GM13977 (cell line): ENCODE measurements around the gene NEK10.
A peak's percentile ranks its signal among the peaks of the same experiment; 100 is the strongest.

Experiments
- DNase-seq: peaks from one replicate; pipeline ENCODE4 v3.0.0; 2012; ENCODE audit warnings: low spot score
- CTCF ChIP-seq: IDR thresholded peaks from 2 replicates; pipeline ENCODE4 v1.5.1; 2012; ENCODE audit warnings: mild to moderate bottlenecking, control low read depth; ENCODE audit not compliant: insufficient read depth; ENCODE audit errors: extremely low read depth, missing control alignments
- in situ Hi-C: fragments of 300-500 bp; cut with MboI; formaldehyde crosslinking; loops from one replicate; pipeline ENCODE4 v1.12.0; 2022; ENCODE audit warnings: low sequenced_read_pairs, low pct_unique_long_range_greater_than_20kb, mixed read lengths, inconsistent platforms; ENCODE audit not compliant: unreplicated experiment

The NEK10 gene

GRCh38 chr3:27145719-27146118 is 223.5 kb downstream of the NEK10 start:
- DNase-seq, result no peak
- in situ Hi-C loops, result loop anchor here (25.0 kb wide), 1 partner anchor 542 kb away; no protein-coding TSS in a partner anchor
- no peak for TF ChIP-seq CTCF

- no peak for DNase-seq
- in situ Hi-C loops, result loop anchor here (25.0 kb wide), 1 partner anchor 546 kb away; no protein-coding TSS in a partner anchor
- TF ChIP-seq CTCF, result no peak
Observed at GRCh38 chr3:27141668-27142067, 227.5 kb downstream of the NEK10 start.

- no peak for DNase-seq
- in situ Hi-C loops, result loop anchor here (25.0 kb wide), 1 partner anchor 549 kb away; no protein-coding TSS in a partner anchor
- no peak for TF ChIP-seq CTCF
Observed at GRCh38 chr3:27138562-27138961, 230.6 kb downstream of the NEK10 start.

GRCh38 chr3:27138005-27138404 is 231.2 kb downstream of the NEK10 start:
- TF ChIP-seq CTCF, result no peak
- no peak for DNase-seq
- in situ Hi-C loops, result loop anchor here (25.0 kb wide), 1 partner anchor 549 kb away; no protein-coding TSS in a partner anchor

GRCh38 chr3:27134171-27134796 is 234.9 kb downstream of the NEK10 start:
- peak; percentile 44 for DNase-seq
- peak; percentile 90 for TF ChIP-seq CTCF
- in situ Hi-C loops, result loop anchor here (25.0 kb wide), 1 partner anchor 553 kb away; no protein-coding TSS in a partner anchor

GRCh38 chr3:27133060-27133459 is 236.1 kb downstream of the NEK10 start:
- in situ Hi-C loops, result loop anchor here (25.0 kb wide), 1 partner anchor 554 kb away; no protein-coding TSS in a partner anchor
- DNase-seq, result no peak
- no peak for TF ChIP-seq CTCF
